ENCODE results near the gene ATP5PB. TPM values are rescaled to one million over a fixed set of nuclear protein-coding genes. Genes with fewer than 3 reads are reported as not detected.

ATP5PB gene
- total and polyA plus RNA-seq, 4 donors, result 143 to 257 (median 223) TPM

DNA sequence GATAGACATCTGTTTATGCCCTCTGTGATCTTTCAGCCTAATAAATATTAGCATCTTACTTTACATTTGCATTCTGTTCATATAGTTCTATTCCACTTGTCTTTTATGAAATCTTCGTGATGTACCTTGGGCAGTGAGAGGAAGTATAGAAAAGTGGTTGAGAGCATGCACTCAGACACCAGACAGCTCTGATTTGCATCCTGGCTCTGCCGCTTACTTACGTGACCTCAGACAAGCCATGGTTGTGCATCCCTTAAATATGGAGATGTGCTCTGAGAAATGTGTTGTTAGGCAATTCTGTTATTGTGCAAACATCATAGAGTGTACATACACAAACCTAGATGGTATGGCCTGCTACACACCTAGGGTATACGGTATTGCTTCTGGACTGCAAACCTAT lies 44.7 kb upstream of the ATP5PB start:
- 85% methylated on average over 4 of the region's 4 CpGs for WGBS

More for the DNA sequence above, 44.7 kb upstream of the ATP5PB start:
- TF ChIP-seq GABPA (IDR thresholded peaks at IDR 0.05 in 1 of 2, conservative IDR thresholded peaks at IDR 0.05 in 1 of 2) (no peak), FOXA1 (IDR thresholded peaks at IDR 0.05) (no peak), JUND (IDR thresholded peaks at IDR 0.05) (no peak), FOXA2 (IDR thresholded peaks at IDR 0.05) (no peak), TAF1 (conservative IDR thresholded peaks at IDR 0.05) (no peak), YY1 (IDR thresholded peaks at IDR 0.05) (no peak), RAD21 (IDR thresholded peaks at IDR 0.05) (no peak), HNF4A (conservative IDR thresholded peaks at IDR 0.05) (no peak), EGR1 (IDR thresholded peaks at IDR 0.05; ENCODE audit: low read depth in 2 of 2) (no peak), SP1 (IDR thresholded peaks at IDR 0.05) (no peak), NR2F2 (IDR thresholded peaks at IDR 0.05) (no peak), RXRA (IDR thresholded peaks at IDR 0.05) (no peak), HNF4G (IDR thresholded peaks at IDR 0.05) (no peak)
- TF ChIP-seq, protein P1, sequence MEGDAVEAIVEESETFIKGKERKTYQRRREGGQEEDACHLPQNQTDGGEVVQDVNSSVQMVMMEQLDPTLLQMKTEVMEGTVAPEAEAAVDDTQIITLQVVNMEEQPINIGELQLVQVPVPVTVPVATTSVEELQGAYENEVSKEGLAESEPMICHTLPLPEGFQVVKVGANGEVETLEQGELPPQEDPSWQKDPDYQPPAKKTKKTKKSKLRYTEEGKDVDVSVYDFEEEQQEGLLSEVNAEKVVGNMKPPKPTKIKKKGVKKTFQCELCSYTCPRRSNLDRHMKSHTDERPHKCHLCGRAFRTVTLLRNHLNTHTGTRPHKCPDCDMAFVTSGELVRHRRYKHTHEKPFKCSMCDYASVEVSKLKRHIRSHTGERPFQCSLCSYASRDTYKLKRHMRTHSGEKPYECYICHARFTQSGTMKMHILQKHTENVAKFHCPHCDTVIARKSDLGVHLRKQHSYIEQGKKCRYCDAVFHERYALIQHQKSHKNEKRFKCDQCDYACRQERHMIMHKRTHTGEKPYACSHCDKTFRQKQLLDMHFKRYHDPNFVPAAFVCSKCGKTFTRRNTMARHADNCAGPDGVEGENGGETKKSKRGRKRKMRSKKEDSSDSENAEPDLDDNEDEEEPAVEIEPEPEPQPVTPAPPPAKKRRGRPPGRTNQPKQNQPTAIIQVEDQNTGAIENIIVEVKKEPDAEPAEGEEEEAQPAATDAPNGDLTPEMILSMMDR (IDR thresholded peaks at IDR 0.05; ENCODE audit: low read depth, low read length, missing input control), result no peak
- TF ChIP-seq, protein P2, sequence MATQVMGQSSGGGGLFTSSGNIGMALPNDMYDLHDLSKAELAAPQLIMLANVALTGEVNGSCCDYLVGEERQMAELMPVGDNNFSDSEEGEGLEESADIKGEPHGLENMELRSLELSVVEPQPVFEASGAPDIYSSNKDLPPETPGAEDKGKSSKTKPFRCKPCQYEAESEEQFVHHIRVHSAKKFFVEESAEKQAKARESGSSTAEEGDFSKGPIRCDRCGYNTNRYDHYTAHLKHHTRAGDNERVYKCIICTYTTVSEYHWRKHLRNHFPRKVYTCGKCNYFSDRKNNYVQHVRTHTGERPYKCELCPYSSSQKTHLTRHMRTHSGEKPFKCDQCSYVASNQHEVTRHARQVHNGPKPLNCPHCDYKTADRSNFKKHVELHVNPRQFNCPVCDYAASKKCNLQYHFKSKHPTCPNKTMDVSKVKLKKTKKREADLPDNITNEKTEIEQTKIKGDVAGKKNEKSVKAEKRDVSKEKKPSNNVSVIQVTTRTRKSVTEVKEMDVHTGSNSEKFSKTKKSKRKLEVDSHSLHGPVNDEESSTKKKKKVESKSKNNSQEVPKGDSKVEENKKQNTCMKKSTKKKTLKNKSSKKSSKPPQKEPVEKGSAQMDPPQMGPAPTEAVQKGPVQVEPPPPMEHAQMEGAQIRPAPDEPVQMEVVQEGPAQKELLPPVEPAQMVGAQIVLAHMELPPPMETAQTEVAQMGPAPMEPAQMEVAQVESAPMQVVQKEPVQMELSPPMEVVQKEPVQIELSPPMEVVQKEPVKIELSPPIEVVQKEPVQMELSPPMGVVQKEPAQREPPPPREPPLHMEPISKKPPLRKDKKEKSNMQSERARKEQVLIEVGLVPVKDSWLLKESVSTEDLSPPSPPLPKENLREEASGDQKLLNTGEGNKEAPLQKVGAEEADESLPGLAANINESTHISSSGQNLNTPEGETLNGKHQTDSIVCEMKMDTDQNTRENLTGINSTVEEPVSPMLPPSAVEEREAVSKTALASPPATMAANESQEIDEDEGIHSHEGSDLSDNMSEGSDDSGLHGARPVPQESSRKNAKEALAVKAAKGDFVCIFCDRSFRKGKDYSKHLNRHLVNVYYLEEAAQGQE (IDR thresholded peaks at IDR 0.05), result no peak
- TF ChIP-seq, protein P3, sequence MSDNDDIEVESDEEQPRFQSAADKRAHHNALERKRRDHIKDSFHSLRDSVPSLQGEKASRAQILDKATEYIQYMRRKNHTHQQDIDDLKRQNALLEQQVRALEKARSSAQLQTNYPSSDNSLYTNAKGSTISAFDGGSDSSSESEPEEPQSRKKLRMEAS (IDR thresholded peaks at IDR 0.05), result no peak
- TF ChIP-seq, protein P4, sequence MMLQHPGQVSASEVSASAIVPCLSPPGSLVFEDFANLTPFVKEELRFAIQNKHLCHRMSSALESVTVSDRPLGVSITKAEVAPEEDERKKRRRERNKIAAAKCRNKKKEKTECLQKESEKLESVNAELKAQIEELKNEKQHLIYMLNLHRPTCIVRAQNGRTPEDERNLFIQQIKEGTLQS (IDR thresholded peaks at IDR 0.05), result no peak
- TF ChIP-seq, protein P5, sequence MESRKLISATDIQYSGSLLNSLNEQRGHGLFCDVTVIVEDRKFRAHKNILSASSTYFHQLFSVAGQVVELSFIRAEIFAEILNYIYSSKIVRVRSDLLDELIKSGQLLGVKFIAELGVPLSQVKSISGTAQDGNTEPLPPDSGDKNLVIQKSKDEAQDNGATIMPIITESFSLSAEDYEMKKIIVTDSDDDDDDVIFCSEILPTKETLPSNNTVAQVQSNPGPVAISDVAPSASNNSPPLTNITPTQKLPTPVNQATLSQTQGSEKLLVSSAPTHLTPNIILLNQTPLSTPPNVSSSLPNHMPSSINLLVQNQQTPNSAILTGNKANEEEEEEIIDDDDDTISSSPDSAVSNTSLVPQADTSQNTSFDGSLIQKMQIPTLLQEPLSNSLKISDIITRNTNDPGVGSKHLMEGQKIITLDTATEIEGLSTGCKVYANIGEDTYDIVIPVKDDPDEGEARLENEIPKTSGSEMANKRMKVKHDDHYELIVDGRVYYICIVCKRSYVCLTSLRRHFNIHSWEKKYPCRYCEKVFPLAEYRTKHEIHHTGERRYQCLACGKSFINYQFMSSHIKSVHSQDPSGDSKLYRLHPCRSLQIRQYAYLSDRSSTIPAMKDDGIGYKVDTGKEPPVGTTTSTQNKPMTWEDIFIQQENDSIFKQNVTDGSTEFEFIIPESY (IDR thresholded peaks at IDR 0.05), result no peak
- Histone ChIP-seq H3K27me3 (ENCODE audit: control insufficient read depth in 4 of 4, insufficient read depth in 4 of 4, low read length in 3 of 4) (peaks cover 0 to 13% (median 6%) of the 10 kb centered on the region in 4 donors), H3K9me3 (ENCODE audit: control insufficient read depth in 4 of 4, low read length in 3 of 4) (no peaks in the 10 kb centered on the region), H3K4me3 (ENCODE audit: low read depth in 1 of 3, low read length in 3 of 3) (no peak overlapping the region), H3K36me3 (ENCODE audit: control insufficient read depth in 4 of 4, insufficient read depth in 3 of 4, low read depth in 1 of 4, low read length in 3 of 4) (no peaks in the 10 kb centered on the region), H3K4me1 (ENCODE audit: control insufficient read depth in 4 of 4, insufficient read depth in 4 of 4, low read length in 3 of 4) (peaks cover 0 to 11% (median 5%) of the 10 kb centered on the region in 4 donors), H3K9ac (ENCODE audit: low read depth in 1 of 2, low read length in 2 of 2) (no peak overlapping the region), H3K27ac (ENCODE audit: low read depth in 1 of 2, low read length in 2 of 2) (no peak overlapping the region)
- no peak for DNase-seq (ENCODE audit: low spot score)
